GM23338 (cell line): ENCODE results near the gene CIB4. TPM values are rescaled to one million over a fixed set of nuclear protein-coding genes. Genes with fewer than 3 reads are reported as not detected.

Experiments
- ATAC-seq: fragments of 200-7000 bp; cut with Tn5 transposase; 3 replicates; pipeline ENCODE4 v1.9.1; 2020
- DNase-seq: peaks from one replicate; pipeline ENCODE4 v3.0.0-alpha.2; 2015; ENCODE audit warnings: low spot score
- H2AFZ ChIP-seq: fragments of 200-600 bp; sonication (generic); 2 replicates; pipeline ENCODE4 v1.8.0; 2016; ENCODE audit warnings: antibody characterized with exemption, mild to moderate bottlenecking, moderate library complexity
- H3F3A ChIP-seq: fragments of 200-600 bp; sonication (generic); replicated peaks from 2 replicates; pipeline ENCODE4 v1.8.0; 2017; ENCODE audit warnings: antibody characterized with exemption, mixed run types, low read depth
- H3K27ac ChIP-seq: fragments of 200-600 bp; sonication (generic); 2 replicates; pipeline ENCODE4 v1.6.1; 2016; ENCODE audit warnings: low read depth
- H3K27me3 ChIP-seq: fragments of 200-600 bp; sonication (generic); 2 replicates; pipeline ENCODE4 v1.8.0; 2016; ENCODE audit warnings: mild to moderate bottlenecking, mixed run types, moderate library complexity; ENCODE audit not compliant: insufficient read depth
- H3K36me3 ChIP-seq: fragments of 200-600 bp; sonication (generic); 2 replicates; pipeline ENCODE4 v1.8.0; 2016; ENCODE audit warnings: mild to moderate bottlenecking; ENCODE audit not compliant: insufficient read depth
- H3K4me1 ChIP-seq: fragments of 200-600 bp; sonication (generic); 2 replicates; pipeline ENCODE4 v1.8.0; 2016; ENCODE audit warnings: mild to moderate bottlenecking, moderate library complexity; ENCODE audit not compliant: insufficient read depth
- H3K4me2 ChIP-seq: fragments of 200-600 bp; sonication (generic); 2 replicates; pipeline ENCODE4 v1.7.1; 2017; ENCODE audit warnings: mixed run types
- H3K4me3 ChIP-seq: fragments of 200-600 bp; sonication (generic); 2 replicates; pipeline ENCODE4 v1.6.1; 2016; ENCODE audit warnings: mixed run types
- H3K79me2 ChIP-seq: fragments of 200-600 bp; sonication (generic); replicated peaks from 2 replicates; pipeline ENCODE4 v1.8.0; 2017; ENCODE audit warnings: mild to moderate bottlenecking; ENCODE audit not compliant: insufficient read depth
- H3K9me2 ChIP-seq: fragments of 200-600 bp; sonication (generic); 2 replicates; pipeline ENCODE4 v1.8.0; 2017; ENCODE audit not compliant: insufficient read depth
- H4K20me1 ChIP-seq: fragments of 200-600 bp; sonication (generic); replicated peaks from 2 replicates; pipeline ENCODE4 v1.8.0; 2017; ENCODE audit warnings: mild to moderate bottlenecking; ENCODE audit not compliant: insufficient read depth
- H3K27ac Mint-ChIP-seq: 2 replicates; pipeline ENCODE4 v1.8.0; 2020; ENCODE audit warnings: inconsistent platforms, mild to moderate bottlenecking, moderate library complexity, mixed read lengths
- H3K27me3 Mint-ChIP-seq: 3 replicates; pipeline ENCODE4 v1.8.0; 2022; ENCODE audit warnings: low read depth, mild to moderate bottlenecking, moderate library complexity, mixed read lengths, inconsistent platforms; ENCODE audit not compliant: insufficient read depth, poor library complexity
- H3K36me3 Mint-ChIP-seq: 3 replicates; pipeline ENCODE4 v1.8.0; 2021; ENCODE audit warnings: low read depth, mild to moderate bottlenecking, inconsistent platforms, moderate library complexity, mixed read lengths
- H3K4me1 Mint-ChIP-seq: 3 replicates; pipeline ENCODE4 v1.8.0; 2020; ENCODE audit warnings: mild to moderate bottlenecking, inconsistent platforms, mixed read lengths
- H3K4me3 Mint-ChIP-seq: 3 replicates; pipeline ENCODE4 v1.8.0; 2021; ENCODE audit warnings: moderate library complexity, mild to moderate bottlenecking, inconsistent platforms, mixed read lengths
- H3K9me3 Mint-ChIP-seq: 3 replicates; pipeline ENCODE4 v1.8.0; 2020; ENCODE audit warnings: moderate library complexity, mild to moderate bottlenecking, inconsistent platforms, mixed read lengths
- JUNB ChIP-seq: IDR thresholded peaks from one replicate; pipeline ENCODE4 v1.6.1; 2016; ENCODE audit warnings: antibody characterized with exemption; ENCODE audit not compliant: unreplicated experiment
- NANOG ChIP-seq: IDR thresholded peaks from 2 replicates; pipeline ENCODE4 v1.6.1; 2016; ENCODE audit warnings: antibody characterized with exemption, borderline replicate concordance
- POLR2AphosphoS5 ChIP-seq: IDR thresholded peaks from 2 replicates; pipeline ENCODE4 v1.6.1; 2016; ENCODE audit warnings: antibody characterized with exemption, low read depth
- STAT1 ChIP-seq: IDR thresholded peaks from one replicate; pipeline ENCODE4 v1.6.1; 2016; ENCODE audit warnings: antibody characterized with exemption; ENCODE audit not compliant: unreplicated experiment
- ZNF331 ChIP-seq: fragments of 250-450 bp; sonication (Bioruptor Pico); IDR thresholded peaks from 2 replicates; pipeline ENCODE4 v1.5.0; 2020; ENCODE audit warnings: low read depth, mild to moderate bottlenecking, moderate library complexity
- polyA plus RNA-seq: library from polyadenylated mRNA; unstranded; fragments of >200 nt; fragmentation: Nextera tagmentation; extraction: Ambion mirVana; gene quantifications from 2 replicates; pipeline ENCODE4 v1.2.1, GENCODE V29; 2016
- total RNA-seq: library from RNA; depleted of rRNA; stranded (reverse); fragments of >200 nt; shearing (Covaris generic); gene quantifications from 2 replicates; pipeline ENCODE4 v1.2.3, GENCODE V29; 2014
- TF ChIP-seq, protein P1 (sequence below): IDR thresholded peaks from 2 replicates; pipeline ENCODE4 v1.6.1; 2016; ENCODE audit warnings: antibody characterized with exemption
- TF ChIP-seq, protein P2 (sequence below): IDR thresholded peaks from one replicate; pipeline ENCODE4 v1.6.1; 2018; ENCODE audit warnings: antibody characterized with exemption; ENCODE audit not compliant: unreplicated experiment
- TF ChIP-seq, protein P3 (sequence below): fragments of 250-450 bp; sonication (Bioruptor Pico); IDR thresholded peaks from 2 replicates; pipeline ENCODE4 v1.5.0; 2020; ENCODE audit warnings: mild to moderate bottlenecking, moderate library complexity
- TF ChIP-seq, protein P4 (sequence below), 2 experiments: fragments of 200-600 bp in 1 of 2; sonication (generic) in 1 of 2; conservative IDR thresholded peaks; 2 replicates each; pipeline versions ENCODE4 v1.5.1 to v1.6.1; 2016 to 2017; ENCODE audit warnings: antibody characterized with exemption in 2 of 2, low read depth in 2 of 2, mild to moderate bottlenecking in 2 of 2, moderate library complexity in 1 of 2

CIB4 gene
- total and polyA plus RNA-seq, 2 experiments from 2014 or later = not detected

DNA sequence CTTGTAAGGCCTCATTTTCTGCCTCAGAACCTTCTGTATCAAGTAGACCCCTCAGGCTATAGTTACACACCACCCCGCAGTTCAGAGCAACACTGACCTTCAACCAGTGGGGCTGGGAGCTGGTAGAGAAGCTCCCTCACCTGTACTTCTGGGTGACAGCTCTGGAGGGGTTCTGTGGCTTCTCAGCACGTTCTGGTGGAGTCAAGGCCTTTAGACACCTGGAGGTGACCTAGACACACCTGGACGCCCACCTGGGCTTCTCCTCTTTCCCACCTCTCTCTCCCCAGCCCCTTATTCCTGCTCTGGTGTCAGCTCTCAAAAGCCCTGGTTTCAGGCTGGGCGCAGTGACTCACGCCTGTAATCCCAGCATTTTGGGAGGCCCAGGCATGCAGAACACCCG lies 7.3 kb upstream of the CIB4 start:
- H3K79me2 ChIP-seq = no peaks in the 10 kb centered on the region
- peaks cover 17% of the 10 kb centered on the region for H3K27me3 Mint-ChIP-seq
- no peaks in the 10 kb centered on the region for H3K36me3 ChIP-seq
- peaks cover 12% of the 10 kb centered on the region for H3K4me1 Mint-ChIP-seq
- TF ChIP-seq JUNB = no peak
- TF ChIP-seq, protein P1, sequence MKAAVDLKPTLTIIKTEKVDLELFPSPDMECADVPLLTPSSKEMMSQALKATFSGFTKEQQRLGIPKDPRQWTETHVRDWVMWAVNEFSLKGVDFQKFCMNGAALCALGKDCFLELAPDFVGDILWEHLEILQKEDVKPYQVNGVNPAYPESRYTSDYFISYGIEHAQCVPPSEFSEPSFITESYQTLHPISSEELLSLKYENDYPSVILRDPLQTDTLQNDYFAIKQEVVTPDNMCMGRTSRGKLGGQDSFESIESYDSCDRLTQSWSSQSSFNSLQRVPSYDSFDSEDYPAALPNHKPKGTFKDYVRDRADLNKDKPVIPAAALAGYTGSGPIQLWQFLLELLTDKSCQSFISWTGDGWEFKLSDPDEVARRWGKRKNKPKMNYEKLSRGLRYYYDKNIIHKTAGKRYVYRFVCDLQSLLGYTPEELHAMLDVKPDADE = no peak
- TF ChIP-seq, protein P2, sequence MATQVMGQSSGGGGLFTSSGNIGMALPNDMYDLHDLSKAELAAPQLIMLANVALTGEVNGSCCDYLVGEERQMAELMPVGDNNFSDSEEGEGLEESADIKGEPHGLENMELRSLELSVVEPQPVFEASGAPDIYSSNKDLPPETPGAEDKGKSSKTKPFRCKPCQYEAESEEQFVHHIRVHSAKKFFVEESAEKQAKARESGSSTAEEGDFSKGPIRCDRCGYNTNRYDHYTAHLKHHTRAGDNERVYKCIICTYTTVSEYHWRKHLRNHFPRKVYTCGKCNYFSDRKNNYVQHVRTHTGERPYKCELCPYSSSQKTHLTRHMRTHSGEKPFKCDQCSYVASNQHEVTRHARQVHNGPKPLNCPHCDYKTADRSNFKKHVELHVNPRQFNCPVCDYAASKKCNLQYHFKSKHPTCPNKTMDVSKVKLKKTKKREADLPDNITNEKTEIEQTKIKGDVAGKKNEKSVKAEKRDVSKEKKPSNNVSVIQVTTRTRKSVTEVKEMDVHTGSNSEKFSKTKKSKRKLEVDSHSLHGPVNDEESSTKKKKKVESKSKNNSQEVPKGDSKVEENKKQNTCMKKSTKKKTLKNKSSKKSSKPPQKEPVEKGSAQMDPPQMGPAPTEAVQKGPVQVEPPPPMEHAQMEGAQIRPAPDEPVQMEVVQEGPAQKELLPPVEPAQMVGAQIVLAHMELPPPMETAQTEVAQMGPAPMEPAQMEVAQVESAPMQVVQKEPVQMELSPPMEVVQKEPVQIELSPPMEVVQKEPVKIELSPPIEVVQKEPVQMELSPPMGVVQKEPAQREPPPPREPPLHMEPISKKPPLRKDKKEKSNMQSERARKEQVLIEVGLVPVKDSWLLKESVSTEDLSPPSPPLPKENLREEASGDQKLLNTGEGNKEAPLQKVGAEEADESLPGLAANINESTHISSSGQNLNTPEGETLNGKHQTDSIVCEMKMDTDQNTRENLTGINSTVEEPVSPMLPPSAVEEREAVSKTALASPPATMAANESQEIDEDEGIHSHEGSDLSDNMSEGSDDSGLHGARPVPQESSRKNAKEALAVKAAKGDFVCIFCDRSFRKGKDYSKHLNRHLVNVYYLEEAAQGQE = no peak
- TF ChIP-seq, protein P3, sequence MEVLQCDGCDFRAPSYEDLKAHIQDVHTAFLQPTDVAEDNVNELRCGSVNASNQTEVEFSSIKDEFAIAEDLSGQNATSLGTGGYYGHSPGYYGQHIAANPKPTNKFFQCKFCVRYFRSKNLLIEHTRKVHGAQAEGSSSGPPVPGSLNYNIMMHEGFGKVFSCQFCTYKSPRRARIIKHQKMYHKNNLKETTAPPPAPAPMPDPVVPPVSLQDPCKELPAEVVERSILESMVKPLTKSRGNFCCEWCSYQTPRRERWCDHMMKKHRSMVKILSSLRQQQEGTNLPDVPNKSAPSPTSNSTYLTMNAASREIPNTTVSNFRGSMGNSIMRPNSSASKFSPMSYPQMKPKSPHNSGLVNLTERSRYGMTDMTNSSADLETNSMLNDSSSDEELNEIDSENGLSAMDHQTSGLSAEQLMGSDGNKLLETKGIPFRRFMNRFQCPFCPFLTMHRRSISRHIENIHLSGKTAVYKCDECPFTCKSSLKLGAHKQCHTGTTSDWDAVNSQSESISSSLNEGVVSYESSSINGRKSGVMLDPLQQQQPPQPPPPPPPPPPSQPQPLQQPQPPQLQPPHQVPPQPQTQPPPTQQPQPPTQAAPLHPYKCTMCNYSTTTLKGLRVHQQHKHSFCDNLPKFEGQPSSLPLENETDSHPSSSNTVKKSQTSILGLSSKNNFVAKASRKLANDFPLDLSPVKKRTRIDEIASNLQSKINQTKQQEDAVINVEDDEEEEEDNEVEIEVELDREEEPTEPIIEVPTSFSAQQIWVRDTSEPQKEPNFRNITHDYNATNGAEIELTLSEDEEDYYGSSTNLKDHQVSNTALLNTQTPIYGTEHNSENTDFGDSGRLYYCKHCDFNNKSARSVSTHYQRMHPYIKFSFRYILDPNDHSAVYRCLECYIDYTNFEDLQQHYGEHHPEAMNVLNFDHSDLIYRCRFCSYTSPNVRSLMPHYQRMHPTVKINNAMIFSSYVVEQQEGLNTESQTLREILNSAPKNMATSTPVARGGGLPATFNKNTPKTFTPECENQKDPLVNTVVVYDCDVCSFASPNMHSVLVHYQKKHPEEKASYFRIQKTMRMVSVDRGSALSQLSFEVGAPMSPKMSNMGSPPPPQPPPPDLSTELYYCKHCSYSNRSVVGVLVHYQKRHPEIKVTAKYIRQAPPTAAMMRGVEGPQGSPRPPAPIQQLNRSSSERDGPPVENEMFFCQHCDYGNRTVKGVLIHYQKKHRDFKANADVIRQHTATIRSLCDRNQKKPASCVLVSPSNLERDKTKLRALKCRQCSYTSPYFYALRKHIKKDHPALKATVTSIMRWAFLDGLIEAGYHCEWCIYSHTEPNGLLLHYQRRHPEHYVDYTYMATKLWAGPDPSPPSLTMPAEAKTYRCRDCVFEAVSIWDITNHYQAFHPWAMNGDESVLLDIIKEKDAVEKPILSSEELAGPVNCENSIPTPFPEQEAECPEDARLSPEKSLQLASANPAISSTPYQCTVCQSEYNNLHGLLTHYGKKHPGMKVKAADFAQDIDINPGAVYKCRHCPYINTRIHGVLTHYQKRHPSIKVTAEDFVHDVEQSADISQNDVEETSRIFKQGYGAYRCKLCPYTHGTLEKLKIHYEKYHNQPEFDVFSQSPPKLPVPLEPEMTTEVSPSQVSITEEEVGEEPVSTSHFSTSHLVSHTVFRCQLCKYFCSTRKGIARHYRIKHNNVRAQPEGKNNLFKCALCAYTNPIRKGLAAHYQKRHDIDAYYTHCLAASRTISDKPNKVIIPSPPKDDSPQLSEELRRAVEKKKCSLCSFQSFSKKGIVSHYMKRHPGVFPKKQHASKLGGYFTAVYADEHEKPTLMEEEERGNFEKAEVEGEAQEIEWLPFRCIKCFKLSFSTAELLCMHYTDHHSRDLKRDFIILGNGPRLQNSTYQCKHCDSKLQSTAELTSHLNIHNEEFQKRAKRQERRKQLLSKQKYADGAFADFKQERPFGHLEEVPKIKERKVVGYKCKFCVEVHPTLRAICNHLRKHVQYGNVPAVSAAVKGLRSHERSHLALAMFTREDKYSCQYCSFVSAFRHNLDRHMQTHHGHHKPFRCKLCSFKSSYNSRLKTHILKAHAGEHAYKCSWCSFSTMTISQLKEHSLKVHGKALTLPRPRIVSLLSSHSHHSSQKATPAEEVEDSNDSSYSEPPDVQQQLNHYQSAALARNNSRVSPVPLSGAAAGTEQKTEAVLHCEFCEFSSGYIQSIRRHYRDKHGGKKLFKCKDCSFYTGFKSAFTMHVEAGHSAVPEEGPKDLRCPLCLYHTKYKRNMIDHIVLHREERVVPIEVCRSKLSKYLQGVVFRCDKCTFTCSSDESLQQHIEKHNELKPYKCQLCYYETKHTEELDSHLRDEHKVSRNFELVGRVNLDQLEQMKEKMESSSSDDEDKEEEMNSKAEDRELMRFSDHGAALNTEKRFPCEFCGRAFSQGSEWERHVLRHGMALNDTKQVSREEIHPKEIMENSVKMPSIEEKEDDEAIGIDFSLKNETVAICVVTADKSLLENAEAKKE (CRISPR knock-in tag) = no peak
- TF ChIP-seq, protein P4, sequence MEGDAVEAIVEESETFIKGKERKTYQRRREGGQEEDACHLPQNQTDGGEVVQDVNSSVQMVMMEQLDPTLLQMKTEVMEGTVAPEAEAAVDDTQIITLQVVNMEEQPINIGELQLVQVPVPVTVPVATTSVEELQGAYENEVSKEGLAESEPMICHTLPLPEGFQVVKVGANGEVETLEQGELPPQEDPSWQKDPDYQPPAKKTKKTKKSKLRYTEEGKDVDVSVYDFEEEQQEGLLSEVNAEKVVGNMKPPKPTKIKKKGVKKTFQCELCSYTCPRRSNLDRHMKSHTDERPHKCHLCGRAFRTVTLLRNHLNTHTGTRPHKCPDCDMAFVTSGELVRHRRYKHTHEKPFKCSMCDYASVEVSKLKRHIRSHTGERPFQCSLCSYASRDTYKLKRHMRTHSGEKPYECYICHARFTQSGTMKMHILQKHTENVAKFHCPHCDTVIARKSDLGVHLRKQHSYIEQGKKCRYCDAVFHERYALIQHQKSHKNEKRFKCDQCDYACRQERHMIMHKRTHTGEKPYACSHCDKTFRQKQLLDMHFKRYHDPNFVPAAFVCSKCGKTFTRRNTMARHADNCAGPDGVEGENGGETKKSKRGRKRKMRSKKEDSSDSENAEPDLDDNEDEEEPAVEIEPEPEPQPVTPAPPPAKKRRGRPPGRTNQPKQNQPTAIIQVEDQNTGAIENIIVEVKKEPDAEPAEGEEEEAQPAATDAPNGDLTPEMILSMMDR (conservative IDR thresholded peaks at IDR 0.05; ENCODE audit: low read depth in 2 of 2) = no peak
- TF ChIP-seq STAT1 = no peak
- no peak for TF ChIP-seq NANOG
- TF ChIP-seq ZNF331 (CRISPR knock-in tag) = no peak
- TF ChIP-seq POLR2AphosphoS5 = no peak
- no peaks in the 10 kb centered on the region for H3K27me3 ChIP-seq
- H3K4me3 Mint-ChIP-seq = no peak overlapping the region
- no peak overlapping the region for H3K27ac Mint-ChIP-seq
- no peaks in the 10 kb centered on the region for H3F3A ChIP-seq
- H3K27ac ChIP-seq = no peak overlapping the region
- no peaks in the 10 kb centered on the region for H3K9me3 Mint-ChIP-seq
- DNase-seq (no peak), ATAC-seq (no peak)
- H2AFZ ChIP-seq = no peak overlapping the region
- H3K36me3 Mint-ChIP-seq = no peaks in the 10 kb centered on the region
- no peaks in the 10 kb centered on the region for H4K20me1 ChIP-seq
- no peaks in the 10 kb centered on the region; the same call in 1 of the 2 replicates for H3K4me1 ChIP-seq
- H3K9me2 ChIP-seq = no peaks in the 10 kb centered on the region
- H3K4me2 ChIP-seq = no peak overlapping the region
- no peak overlapping the region for H3K4me3 ChIP-seq
